Testis (tissue), 3 donors: Measurements from ENCODE around the gene ADPRS. TPM values are rescaled to one million over a fixed set of nuclear protein-coding genes. Genes with fewer than 3 reads are reported as not detected.

Experiments
- DNase-seq: peaks from one replicate; pipeline ENCODE4 v3.0.0-alpha.2; 2019
- H3K27ac ChIP-seq, 2 donors: fragments of 200-600 bp; sonication (generic); one replicate each; pipeline ENCODE4 v1.5.1; 2019
- H3K27me3 ChIP-seq: fragments of 200-600 bp; sonication (generic); one replicate; pipeline ENCODE4 v1.5.1; 2019
- H3K36me3 ChIP-seq: fragments of 200-600 bp; sonication (generic); one replicate; pipeline ENCODE4 v1.5.1; 2017; ENCODE audit warnings: low read depth; ENCODE audit errors: missing control alignments
- H3K4me1 ChIP-seq: fragments of 200-600 bp; sonication (generic); one replicate; pipeline ENCODE4 v1.5.1; 2019
- H3K4me3 ChIP-seq, 2 donors: fragments of 200-600 bp; sonication (generic); one replicate each; pipeline ENCODE4 v1.5.1; 2017 to 2019
- H3K9me3 ChIP-seq: fragments of 200-600 bp; sonication (generic); one replicate; pipeline ENCODE4 v1.5.1; 2017
- CTCF ChIP-seq, 3 experiments: fragments of 450-650 bp in 2 of 3; fragments of 200-600 bp in 1 of 3; sonication (generic) in 1 of 3; IDR thresholded peaks; one replicate each; pipeline ENCODE4 v1.5.1; 2016 to 2019; ENCODE audit warnings: antibody characterized with exemption in 3 of 3, mild to moderate bottlenecking in 2 of 3, moderate library complexity in 1 of 3
- POLR2A ChIP-seq: fragments of 450-650 bp; IDR thresholded peaks from one replicate; pipeline ENCODE4 v1.6.1; 2017; ENCODE audit warnings: antibody characterized with exemption, mild to moderate bottlenecking, moderate library complexity
- WGBS, 2 donors: methylation state at CpG; one replicate each; pipeline ENCODE4 v1.1.5; 2018; 5-methylcytosine and 5-hydroxymethylcytosine counted together
- intact Hi-C: fragments of 100-400 bp; cut with DNase I; formaldehyde crosslinking; loops from one replicate; pipeline ENCODE4 v1.15.1; 2023; ENCODE audit warnings: low total_unique reads
- polyA plus RNA-seq: library from polyadenylated mRNA; stranded (reverse); fragments of 350-450 nt; fragmentation: Illumina TruSeq; extraction: RNeasy Lipid Tissue Mini Kit (QIAGEN cat#74804); gene quantifications from one replicate; pipeline ENCODE4 v1.2.3, GENCODE V29; 2014; ENCODE audit warnings: low read depth, low replicate concordance; ENCODE audit not compliant: insufficient read depth
- total RNA-seq, 2 donors: library from RNA; depleted of rRNA; stranded (reverse); fragments of >200 nt; gene quantifications; one replicate each; pipeline ENCODE4 v1.2.3, GENCODE V29; 2016

The ADPRS gene
- total and polyA plus RNA-seq, 3 donors from 2014 or later, result 41.8 to 106 (median 84.4) TPM

GRCh38 chr1:36100376-36100775, 11.7 kb downstream of the ADPRS start:
- intact Hi-C loops, result no loop called here
- no peak for DNase-seq
- WGBS, 2 donors, result 80 to 84% methylated on average over 6 of the region's 6 CpGs
- Histone ChIP-seq H3K4me1 (peaks cover 12% of the 10 kb centered on the region), H3K27ac (no peak overlapping the region), H3K27me3 (no peaks in the 10 kb centered on the region), H3K4me3 (no peak overlapping the region), H3K9me3 (no peaks in the 10 kb centered on the region), H3K36me3 (no peaks in the 10 kb centered on the region)
- no peak for TF ChIP-seq CTCF (IDR thresholded peaks at IDR 0.05)
- no peak for TF ChIP-seq POLR2A

- H3K27me3 ChIP-seq, result no peaks in the 10 kb centered on the region
- no peak for DNase-seq
- H3K36me3 ChIP-seq, result no peaks in the 10 kb centered on the region
- no peak for TF ChIP-seq CTCF (IDR thresholded peaks at IDR 0.05)
- TF ChIP-seq POLR2A, result no peak
- H3K4me3 ChIP-seq, result no peak overlapping the region
- H3K9me3 ChIP-seq, result no peaks in the 10 kb centered on the region
- WGBS, 2 donors, result 92 to 96% methylated on average over 5 of the region's 5 CpGs
- intact Hi-C loops, result no loop called here
- H3K27ac ChIP-seq, result no peak overlapping the region
- peaks cover 12% of the 10 kb centered on the region for H3K4me1 ChIP-seq
Observed at GRCh38 chr1:36101546-36101945, 12.9 kb downstream of the ADPRS start.

- Histone ChIP-seq H3K9me3 (no peaks in the 10 kb centered on the region), H3K27ac (no peak overlapping the region), H3K4me3 (no peak overlapping the region), H3K27me3 (no peaks in the 10 kb centered on the region), H3K36me3 (no peaks in the 10 kb centered on the region), H3K4me1 (no peaks in the 10 kb centered on the region)
- intact Hi-C loops, result no loop called here
- DNase-seq, result no peak
- WGBS, 2 donors, result 59 to 62% methylated on average over 5 of the region's 5 CpGs
- TF ChIP-seq POLR2A, result no peak
Observed at GRCh38 chr1:36106269-36106668, 17.6 kb downstream of the ADPRS start.

- no peaks in the 10 kb centered on the region for H3K9me3 ChIP-seq
- H3K27me3 ChIP-seq, result no peaks in the 10 kb centered on the region
- 90 to 96% methylated on average over 9 of the region's 9 CpGs for WGBS, 2 donors
- intact Hi-C loops, result no loop called here
- TF ChIP-seq POLR2A (no peak), CTCF (IDR thresholded peaks at IDR 0.05) (no peak)
- no peak for DNase-seq
- H3K4me3 ChIP-seq, result no peak overlapping the region
- H3K4me1 ChIP-seq, result no peaks in the 10 kb centered on the region
- no peaks in the 10 kb centered on the region for H3K36me3 ChIP-seq
- H3K27ac ChIP-seq, result no peak overlapping the region
Observed at GRCh38 chr1:36107394-36107793, 18.7 kb downstream of the ADPRS start.

- WGBS, 2 donors, result 88 to 91% methylated on average over 13 to 14 of the region's 14 CpGs
- Histone ChIP-seq H3K27me3 (no peaks in the 10 kb centered on the region), H3K4me1 (no peaks in the 10 kb centered on the region), H3K9me3 (no peaks in the 10 kb centered on the region), H3K36me3 (no peaks in the 10 kb centered on the region), H3K27ac (no peak overlapping the region), H3K4me3 (no peak overlapping the region)
- intact Hi-C loops, result no loop called here
- no peak for DNase-seq
- TF ChIP-seq POLR2A (no peak), CTCF (IDR thresholded peaks at IDR 0.05) (no peak)
Observed at GRCh38 chr1:36108314-36108713, 19.6 kb downstream of the ADPRS start.
